NCI-H524 treated with DMSO at 0.1 percent for 48 hours (cell line): ENCODE results near the gene ALG5.

Source experiments
- DNase-seq: peaks from one replicate; lab custom pipeline; 2025; lab: John Stamatoyannopoulos, UW

Gene ALG5

DNA sequence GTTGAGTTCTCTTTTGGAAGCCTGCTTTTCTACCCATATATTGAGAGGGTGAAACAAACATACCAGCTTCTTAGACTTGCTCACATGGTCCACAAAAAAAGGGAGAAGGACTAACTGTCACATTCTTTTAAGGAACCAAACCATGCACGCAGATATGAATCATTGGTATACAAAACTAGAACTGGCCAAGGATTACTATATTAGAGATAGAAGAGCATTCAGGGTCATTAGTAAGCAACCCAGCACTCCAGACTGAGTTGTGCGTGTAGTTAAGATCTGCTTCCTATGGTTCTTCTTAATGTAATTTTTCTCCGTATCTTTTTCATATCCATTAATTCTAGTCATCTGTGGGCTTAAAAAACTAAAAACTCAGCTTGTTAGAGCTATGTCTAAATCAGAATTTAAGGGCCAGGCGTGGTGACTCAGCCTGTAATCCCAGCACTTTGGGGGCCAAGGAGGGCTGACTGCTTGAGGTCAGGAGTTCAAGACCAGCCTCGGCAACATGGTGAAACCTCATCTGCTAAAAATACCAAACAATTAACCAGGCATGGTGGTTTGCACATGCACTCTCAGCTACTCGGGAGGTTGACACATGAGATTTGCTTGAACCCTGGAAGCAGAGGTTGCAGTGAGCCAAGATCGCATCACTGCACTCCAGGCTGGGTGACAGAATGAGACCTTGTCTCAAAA lies 19.6 kb downstream of the ALG5 start:
- no peak for DNase-seq

DNA sequence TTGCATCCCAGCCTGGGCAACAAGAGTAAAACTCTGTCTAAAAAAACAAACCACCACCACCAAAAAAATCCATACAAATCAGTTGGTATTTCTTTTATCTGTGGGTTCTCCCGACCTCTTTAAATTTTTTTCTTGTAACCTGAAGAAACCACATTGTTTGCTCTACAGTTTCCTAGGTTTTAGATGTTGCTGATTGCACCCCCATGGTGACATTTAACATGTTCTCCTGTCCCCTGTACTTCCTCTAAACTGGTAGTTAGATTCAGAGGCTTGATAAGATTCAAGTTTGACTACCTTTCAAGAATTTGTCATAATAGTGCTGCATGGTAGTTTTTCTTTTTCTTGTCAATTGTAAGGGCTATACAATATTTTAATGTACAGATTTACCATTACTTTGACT lies 24.0 kb downstream of the ALG5 start:
- no peak for DNase-seq

DNA sequence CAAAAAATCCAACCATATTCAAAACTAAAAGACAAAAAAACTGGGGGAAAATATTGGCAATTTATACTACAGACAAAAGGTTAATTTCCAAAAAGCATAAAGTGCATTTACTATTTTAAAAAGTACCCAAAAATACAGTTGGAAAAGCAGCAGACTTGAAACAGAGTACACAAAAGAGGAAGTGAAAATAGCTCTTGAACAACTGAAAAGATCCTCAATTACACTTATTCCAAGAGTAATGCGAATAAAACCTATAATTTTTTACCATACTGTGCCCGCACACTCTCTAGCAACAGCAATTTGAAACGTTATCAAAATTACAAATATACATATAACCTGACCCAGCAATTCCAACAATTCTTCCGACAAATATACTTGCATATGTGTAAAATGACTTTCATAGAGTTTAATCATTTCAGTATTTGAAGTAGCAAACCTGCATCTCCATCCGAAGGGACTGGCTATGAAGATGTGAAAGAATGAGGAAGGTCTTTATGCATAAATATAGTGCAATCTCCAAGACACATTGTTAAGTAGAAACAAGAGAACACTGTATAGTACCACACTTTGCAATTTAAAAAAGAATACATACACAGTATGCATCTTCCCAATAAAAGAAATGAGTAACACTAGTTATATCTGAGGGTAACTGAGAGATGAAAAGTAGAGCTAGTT lies 25.4 kb downstream of the ALG5 start:
- no peak for DNase-seq

DNA sequence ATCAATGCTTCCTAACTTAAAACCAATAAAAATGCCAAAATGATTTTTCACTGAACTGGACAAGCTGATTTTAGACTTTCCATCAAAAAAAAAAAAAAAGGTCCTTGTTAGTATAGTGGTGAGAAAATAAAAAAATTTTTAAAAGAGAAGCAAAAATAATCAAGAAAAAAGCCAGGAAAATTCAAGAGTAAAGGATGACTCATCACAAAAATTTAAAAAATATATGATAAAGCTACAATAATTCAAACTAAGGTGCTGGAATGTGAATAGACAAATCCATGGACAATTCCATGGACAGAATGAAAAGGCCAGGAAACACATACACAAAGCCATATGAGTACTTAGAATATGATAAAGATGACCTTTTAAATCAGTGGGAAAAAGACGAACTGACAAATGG lies 26.1 kb downstream of the ALG5 start:
- no peak for DNase-seq

DNA sequence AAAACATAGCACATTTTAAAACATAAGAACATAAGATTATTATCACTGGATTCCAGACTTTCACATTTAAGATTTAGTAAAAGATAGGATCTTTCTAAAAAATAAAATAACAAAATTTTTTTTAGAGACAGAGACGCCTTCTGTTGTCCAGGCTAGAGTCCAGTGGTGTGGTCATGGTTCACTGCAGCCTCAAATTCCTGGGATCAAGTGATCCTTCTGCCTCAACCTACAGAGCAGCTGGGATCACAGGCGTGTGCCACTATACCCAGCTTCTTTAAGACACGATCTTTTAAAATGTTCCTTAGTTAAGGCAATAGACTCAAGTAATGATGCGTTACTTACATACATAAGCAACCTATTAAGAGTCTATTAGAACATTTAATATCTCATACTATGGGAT lies 32.7 kb downstream of the ALG5 start:
- no peak for DNase-seq

DNA sequence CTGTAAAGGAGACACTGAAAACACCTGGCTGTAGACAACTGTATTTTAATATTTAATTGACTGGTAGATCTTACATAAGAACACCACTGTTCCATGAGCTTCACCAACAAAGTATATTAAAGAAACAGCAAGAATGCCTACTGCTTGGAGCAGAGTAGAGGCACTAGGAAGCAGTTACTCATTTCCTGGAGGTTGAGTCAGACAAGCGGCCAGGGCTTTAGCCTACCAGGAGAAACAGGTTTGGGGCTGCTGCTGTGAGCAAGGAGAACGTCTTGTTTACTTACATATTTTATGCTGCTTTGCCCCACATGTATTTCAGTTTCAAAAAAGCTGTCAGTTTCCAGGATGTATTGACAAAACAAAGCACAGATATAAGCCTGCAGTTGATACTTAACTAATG lies 33.4 kb downstream of the ALG5 start:
- no peak for DNase-seq

DNA sequence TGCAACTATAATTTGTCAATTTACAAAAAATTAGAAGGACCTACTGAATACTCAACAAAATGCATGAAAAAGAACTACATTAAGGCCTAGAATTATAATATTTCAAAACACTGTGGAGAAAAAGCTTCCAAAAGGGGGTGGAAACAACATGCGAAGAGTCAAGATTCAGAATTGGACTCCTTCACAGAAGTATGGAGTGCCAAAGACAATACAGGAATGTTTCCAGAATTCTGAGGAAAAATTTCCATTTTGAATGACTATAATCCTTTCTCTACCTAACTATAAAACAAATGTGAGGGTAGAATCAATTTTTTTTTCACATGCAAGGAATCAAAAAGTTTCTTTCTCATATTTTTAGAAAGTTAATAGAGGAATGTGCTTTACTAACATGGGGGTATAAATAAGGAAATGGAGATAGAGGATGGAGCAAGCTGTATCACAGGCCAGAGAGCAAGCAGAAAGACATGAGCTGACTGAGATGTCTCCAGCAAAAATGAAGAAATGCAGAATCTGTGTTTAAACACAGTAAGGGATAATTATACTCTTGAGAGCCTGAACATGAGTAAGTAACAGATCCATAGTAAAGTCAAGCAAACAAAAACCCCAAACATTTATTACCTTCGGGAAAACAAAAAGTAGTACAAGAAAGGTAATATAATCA lies 39.6 kb downstream of the ALG5 start:
- DNase-seq = no peak

DNA sequence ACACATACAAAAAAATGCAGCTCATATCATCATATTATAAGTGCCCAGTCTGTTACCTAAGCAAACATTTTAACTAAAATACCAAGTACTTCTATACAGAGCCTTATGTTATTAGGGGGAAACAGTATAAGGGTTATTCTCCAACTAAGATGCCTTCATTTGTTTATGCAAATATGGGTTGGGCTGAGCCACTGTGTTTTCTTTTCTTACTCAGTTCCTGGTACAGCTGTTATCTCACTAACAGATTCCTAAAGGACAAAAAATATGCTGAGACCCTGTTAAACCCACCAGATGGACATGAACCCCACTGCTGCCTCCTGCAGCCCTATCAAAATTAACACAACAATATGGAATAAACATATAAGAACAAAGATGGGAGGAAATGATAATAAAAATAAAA lies 44.6 kb downstream of the ALG5 start:
- no peak for DNase-seq

DNA sequence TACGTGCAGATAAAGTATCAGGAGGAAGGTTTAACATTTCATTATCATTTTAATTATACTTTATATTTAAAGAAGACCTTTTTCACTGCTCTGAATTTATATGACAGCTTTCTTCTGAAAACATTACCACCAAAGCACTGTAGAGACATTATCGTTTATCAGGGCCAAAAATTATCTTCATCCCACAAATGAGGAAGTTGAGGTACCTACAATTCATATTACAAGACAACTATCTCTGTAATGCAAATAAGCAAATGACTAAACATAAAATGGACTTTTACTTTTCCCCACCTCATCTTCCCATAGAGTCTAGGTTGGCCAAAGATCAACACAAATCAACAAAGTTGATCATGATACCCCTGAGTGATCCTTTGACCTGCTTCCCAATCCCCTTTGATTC lies 48.2 kb downstream of the ALG5 start:
- DNase-seq = no peak

DNA sequence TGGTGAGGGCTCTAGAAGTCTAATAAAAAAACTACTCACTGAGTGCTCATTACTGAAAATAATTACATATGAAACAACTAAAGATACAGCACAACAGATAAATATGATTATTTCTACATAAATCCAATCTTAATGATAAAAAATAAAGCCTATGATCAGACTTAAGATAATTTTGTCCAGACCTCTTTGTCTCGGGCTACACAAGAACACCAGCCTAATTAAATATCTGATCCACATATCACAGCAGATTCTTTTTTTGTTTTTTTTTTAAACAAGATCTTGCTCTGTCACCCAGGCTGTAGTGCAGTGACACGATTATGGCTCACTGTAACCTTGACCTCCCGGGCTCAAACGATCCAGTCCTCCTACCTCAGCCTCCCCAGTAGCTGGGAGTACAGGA lies 48.8 kb downstream of the ALG5 start:
- DNase-seq = no peak

DNA sequence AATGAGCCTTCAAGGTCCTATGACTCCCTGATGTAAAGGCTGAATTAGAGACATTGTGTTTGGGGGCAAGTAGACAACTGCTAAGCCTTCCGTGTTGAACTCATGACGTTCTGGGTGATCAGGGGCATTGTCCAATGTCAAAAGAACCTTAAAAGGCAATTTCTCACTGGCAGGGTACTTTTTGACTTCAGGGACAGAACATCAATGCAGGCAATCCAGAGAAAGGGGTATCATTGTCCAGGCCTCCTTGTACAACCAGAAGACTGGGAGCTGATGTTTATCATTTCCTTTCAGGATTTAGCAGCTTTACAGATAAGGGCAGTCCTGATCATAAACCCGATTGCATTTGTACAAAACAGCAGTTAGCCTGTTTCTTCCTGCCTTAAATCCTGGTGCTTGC lies 54.1 kb downstream of the ALG5 start:
- no peak for DNase-seq

DNA sequence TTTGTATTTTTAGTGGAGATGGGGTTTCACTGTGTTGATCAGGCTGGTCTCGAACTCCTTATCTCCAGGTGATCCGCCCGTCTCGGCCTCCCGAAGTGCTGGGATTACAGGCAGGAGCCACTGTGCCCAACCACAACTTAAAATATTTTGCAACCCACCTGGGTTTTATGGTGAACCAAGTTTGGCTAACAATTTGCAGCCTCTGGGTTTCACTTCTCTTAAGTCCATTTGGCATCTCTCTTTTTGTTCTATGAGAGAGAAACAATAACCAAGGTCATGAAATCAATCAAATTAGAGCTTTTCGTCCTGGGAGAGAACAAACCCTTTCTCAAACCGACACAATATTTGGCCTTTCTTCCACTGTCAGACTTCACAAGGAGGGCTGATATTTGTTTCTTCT lies 73.5 kb downstream of the ALG5 start:
- no peak for DNase-seq

DNA sequence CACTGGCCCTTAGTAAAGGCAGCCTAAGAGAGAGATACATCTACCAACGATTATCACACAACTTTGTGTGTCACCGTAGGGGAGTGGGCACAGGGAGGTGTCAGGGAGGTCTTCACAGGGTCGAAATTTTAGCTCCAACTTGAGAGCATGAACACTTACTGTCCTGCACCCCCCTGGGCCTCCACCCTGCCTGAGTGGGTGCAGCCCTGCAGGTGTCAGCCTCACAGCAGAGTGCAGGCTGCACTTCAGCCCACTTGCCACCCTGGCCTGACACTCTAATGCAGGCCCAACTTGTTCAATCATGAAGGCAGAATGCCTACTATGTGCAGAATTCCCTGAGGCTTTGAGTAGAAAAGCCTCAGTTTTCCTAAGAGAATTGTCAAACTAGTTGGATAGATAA lies 75.1 kb downstream of the ALG5 start:
- no peak for DNase-seq

DNA sequence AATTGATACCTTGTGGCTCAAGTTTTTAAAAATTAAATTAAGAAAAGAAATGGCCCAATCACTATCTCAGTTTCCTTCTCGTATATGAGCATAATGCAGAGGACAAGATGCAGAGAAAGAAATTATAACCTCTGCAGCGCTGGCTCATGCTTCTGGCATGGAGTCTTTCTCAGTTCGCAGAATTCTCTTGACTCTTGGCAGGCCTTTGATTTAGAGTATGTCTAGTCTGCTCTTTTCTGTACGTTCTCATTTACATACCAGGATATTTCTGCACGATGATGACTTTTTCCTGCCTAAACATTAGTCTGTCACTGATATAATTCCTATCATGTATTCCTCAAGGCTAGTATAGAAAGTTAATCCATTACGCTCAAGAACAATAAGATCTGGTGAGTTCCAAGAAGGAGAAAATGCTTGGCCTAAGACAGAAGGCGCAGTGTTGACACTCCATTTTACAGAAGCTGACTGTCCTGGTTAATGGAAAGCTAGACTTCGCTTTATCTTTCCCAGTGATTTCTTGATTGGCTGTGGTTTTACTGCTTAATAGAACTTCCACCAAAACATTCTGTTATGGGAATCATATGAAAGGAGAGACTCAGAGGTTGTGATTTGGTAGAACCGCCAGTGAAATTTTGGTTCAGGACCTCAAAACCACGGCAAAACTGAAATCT lies 77.4 kb downstream of the ALG5 start:
- no peak for DNase-seq

DNA sequence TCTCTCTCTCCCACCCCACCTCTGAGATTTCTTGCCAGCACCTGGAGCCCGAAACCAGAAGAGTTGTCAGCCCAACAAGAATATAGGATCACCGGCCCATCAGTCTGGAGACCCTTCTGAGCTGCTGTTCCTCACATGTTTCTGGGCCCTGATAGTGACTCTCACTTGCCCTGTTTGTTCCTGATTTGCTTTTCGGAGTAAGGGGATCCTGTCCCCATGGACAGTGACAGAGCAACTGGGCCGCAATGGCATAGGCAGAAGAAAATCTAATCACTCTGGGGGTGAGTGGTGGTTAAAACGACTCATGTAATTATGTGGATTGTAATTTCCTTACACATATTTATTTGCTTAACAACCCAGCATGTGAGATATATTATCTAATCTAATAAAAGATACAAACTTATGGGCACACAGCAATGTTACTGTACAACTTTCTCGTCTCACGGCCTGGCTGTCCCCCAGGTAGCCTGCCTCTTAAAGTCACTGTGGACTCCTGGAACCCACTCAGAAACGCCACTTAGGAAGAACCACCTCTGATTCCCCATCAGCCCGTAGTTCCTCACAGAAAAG lies 78.4 kb downstream of the ALG5 start:
- DNase-seq = no peak

DNA sequence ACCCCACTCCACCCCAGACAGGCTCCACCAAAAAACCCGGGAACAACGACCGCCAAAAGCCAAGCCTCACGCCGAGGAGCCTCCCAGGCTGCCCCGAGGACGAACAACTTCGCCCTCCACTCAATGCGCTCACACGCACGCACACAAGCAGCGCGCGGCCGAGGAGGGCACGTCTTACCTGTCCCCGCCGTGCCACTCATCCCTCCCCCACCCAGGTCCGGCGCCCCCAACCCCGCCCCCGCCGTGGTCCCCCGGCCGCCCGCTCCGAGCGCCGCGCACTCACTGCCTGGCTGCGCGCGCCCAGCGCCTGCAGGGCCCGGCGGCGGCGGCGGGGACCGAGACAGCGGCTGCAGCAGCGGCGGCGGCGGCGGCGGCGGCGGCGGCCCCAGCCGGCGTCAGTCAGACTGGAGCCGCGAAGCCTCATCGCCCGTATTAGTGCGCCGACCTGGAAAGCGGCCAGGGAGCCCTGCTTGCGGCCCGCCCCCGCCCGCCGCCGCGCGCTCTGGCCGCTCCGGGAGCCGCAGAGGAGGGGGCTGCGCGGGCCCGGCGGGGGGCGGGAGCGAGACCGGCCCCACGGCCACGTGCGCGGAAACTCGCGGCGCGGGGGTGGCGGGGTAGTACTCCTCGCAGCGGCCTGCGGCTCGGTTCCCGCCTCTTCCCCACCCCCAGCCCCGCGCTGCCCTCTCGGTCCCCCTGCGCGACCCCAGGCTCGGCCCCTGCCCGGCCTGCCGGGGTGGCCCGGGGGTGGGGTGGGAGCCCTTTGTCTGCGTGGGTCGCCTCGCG lies 79.1 kb downstream of the ALG5 start, which contains the start of gene SMAD9:
Gene SMAD9, minus strand, starts transcription at position 406 of the 783 bp plus-strand sequence. CDS start 40,549 bp downstream, outside the sequence.
- DNase-seq = no peak

DNA sequence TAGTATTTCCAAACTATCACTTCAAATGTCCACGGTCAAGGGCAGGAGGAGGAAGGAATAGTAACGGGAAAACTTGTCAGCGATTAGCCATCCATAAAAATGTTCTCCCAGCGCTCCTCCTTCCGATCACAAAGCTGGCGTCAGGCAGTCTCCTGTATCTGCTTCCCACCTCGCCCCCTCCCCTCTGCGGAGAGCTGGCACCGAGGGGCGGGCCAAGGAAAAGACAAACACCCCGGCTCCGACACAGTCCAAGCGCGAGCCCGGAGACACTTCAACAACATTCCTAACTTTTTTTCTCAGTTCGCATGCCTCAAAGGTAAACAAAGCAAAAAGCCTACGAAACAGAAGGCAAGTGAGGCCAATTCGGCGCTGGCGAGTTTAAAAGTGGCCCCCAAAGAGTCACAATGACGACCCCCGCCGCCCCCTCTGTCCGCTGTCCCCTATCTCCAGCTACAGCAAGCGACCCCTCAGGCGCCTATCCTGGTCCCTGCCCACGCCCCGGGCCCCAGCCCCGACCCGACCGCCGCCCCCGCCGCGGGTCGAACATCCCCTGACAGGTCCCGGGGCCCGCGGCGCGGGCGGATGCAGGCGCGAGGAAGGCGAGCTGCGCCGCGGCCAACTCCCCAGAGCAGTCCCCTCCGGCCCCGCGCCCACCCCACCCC lies 79.8 kb downstream of the ALG5 start:
- no peak for DNase-seq

DNA sequence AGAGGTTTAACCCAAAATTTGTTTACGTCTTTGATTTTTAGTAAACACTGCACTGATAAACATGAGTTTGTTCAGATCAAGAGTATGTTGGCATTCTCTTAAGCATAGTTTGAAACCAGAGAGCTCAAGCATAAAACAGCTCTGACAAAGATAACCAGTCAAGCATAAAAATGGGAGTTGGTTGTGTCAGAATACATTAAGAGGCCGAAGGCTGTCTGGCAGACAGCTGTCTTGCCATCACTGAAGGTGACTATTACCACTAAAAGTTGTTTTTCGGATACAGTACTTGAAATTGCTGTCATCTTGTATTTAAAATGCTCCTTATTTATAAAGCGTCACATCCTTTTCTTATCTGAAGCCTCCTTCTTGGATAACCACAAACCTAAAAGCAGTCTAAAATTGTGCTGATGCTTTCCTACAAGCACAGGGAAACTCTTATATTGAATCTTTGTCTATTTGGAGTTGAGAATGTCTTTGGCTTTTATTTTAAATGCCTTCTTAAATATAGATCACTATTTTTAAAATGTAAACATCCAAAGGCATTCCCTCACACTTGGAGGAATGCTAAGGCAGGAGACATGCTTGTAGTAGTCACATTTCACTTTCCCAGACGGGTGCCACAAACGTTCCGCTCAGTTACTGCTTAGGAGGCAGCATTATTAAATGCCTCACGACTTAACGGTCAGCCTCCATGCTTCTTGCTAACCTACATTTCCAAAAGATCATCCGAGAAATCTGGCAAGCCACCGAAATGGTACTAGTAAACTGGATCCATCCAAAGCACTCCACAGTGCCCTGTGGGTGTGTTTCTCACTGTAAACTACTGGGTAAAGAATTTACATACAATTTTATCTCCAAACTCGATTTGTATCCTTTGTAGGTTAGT lies 80.7 kb downstream of the ALG5 start:
- DNase-seq = no peak

DNA sequence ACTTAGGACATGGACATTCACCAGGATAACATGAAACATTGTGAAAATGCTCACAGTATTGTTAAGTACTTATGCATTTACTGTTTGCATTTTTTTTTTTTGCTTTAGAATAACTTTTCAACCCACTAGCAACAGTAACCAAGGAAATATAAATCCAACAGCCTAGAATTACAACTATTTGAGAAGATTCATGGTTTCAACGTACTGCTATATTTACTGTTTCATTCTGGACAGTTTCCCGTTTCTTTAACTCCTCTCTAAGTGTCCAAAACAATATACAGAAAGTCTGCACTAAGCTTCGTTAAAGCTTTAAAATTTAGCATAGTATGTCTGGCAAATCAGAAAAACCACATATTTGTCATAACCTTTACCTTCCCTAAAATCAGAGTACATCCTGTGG lies 81.8 kb downstream of the ALG5 start:
- DNase-seq = no peak
